HG03060 (cell line): Measurements from ENCODE around the gene TMPRSS11A.

Experiments
- ATAC-seq: cut with Tn5 transposase; IDR thresholded peaks from one replicate; pipeline ENCODE4 v1.9.1; 2021; ENCODE audit warnings: low read depth, moderate number of reproducible peaks; ENCODE audit not compliant: unreplicated experiment

TMPRSS11A gene

DNA sequence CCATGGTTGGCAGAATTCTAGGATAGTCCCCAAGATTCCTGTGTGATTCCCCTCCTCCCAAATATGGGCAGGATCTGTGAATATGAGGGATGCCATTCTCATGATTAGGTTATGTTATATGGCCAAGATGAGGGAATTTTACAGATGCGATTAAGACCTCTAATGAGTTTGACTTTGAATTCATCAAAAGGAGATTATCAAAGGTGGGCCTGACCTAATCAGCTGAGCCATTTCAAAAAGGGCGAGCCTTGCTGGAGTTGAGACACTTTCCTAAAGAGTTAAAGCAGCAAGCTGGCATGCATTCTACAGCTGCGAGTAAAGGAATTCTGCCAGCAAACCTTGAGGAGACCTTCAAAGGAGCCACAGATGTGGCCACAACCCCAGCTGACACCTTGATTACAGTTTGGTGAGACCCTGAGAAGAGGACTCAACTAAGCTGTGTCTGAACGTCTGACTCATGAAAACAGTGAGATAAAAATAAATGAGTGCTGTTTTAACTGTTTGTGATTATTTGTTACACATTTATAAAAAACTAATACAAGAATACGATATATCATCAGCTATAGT is 47.8 kb downstream of the TMPRSS11A start:
- no peak for ATAC-seq

DNA sequence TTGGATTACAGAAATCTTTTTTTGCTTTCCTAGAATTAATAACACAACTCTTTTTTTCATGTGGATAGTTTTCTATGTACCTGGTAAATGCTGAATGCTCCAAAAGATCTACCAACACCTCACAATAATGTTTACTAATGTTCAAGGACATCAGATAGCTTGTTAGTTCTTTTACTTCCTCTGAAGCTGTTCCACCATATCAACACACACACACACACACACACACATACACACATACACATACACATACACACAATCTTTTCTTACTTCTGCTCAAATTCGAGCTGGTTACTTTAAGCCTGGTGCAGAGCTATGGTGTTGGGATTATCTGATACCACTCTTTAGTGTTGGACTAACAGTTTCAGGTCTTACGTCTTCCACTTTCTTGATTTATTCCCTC is 51.2 kb downstream of the TMPRSS11A start:
- no peak for ATAC-seq

DNA sequence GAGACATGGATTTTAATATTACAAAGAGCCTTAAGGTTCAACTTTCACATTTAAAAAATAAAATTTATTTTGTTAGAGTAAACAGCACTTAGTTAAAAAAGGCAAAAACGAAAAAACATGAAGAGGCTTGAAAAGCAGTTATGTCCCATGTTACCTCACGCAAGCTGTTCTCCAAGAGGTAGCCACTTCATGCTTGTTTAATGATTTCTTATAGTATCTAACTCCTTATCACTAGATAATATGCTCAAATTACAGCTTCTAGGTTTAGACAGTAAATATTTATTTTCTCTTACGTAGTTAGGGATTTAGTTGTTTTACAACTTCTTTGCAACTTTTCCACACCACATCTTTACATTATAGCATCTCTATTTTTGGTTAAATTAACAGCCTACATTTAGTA is 51.7 kb downstream of the TMPRSS11A start:
- ATAC-seq: no peak

DNA sequence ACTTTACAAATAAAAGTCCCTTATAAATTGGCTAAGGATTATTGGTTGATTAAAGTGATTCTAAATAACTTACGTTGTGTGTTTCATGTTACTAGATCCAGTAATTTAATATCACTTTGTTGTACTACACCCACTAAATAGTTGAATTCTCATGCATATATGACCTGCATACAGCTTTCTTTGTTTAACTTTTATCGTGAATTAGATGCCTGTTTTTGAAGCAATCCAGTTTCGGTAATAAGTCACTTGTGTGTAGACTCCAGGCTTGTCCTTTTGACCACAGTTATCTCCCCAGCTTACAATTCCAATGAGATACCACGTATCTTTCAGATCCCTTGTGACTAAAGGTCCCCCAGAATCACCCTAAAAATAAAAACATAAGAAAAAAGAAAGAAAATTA is 52.2 kb downstream of the TMPRSS11A start:
- ATAC-seq: no peak

DNA sequence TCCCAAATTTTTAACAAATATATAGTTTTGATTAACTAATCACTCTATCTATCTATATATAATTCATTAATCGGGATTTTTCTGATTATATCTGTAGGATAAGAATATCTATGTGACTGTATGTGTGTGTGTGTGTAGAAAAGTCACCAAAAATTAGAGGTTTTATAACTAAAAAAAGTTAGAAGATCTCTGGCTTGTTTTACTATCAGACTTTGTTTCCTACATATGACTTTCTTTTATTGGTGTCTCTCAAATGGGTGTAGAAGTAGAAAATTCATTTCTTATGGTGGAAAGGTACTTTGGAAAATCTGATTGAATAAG is 52.7 kb downstream of the TMPRSS11A start:
- ATAC-seq: no peak

DNA sequence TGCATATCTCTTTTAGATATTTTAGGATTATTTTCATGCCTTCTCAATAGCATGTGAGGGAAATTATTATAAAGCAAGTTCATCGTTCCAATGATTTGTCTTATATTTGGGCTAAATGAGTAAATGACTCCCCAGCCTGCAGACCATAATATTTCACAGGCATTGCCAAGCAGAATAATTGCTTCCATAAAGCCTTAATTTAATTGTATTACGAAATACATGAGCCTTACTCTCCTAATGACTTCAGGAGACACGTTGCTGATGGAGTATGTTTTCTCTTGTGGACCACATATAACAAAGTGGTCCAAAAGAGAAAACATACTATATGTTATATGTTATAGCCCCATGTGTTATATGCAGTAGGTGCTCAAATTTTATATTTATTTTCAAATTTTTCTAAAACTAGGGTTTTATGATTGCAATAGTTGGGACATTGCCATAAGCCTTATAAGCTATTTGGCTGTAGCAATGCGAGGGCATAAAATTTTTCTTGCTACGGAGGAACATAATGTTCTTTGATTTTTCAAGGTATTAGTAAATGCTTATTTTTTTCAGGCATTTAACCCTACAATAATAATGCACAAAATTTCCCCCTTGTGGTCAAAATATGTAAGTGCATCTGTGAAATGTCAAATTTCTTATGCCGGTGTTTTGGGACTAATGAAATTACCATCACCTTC is 53.2 kb downstream of the TMPRSS11A start:
- ATAC-seq: no peak

DNA sequence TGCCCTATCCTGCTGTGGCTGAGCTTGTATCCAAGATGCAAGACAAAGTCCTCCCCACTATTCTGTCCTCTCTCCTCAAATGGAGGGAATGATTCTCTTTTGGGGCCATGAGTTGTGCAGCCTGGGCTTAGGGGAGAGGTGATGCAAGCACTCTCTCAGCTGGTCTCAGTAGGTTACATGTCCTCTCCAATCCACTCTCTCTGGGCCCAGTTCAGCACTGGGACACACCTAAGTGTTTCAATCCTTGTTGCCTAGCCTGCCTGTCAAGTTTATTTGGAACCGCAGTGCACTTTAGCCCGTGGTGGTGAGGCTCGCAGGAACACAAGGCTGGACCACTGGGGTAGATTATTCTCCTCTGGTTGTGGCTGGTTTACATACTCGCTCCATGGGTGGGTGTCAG is 55.6 kb downstream of the TMPRSS11A start:
- no peak for ATAC-seq

DNA sequence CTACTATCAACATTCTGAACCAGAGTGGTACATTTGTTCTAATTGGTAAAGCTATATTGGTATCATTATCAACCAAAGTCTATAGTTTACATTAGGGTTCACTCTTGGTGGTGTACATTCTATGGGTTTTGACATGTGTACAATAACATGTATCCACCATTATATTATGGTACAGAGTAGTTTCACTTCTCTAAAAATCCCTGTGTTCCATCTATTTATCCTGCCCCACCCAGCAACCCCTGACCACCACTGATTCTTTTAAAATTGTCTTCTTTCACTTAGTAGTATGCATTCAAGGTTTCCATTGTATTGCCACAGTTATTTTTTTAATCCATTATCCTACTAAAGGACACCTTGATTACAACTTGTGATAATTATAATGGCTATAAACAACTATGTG is 64.2 kb downstream of the TMPRSS11A start:
- no peak for ATAC-seq

DNA sequence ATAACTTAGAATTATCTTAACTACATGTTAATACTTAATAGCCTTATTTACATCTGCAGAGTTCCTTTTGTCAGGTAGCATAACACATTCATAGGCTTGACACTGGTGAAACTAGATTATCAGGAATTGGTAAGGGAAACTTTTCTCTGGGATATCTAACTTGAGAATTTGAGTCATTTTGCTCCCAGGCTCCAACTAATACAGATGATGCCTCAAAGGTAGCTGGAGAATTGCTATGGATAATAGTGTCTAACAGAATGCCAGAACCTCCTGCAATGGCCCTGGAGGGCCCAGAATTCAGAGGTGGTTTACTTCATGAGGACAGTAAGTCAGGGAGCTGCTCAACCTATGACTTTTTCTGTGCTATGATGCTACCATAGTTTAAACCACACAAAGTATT is 65.6 kb downstream of the TMPRSS11A start:
- ATAC-seq: no peak

DNA sequence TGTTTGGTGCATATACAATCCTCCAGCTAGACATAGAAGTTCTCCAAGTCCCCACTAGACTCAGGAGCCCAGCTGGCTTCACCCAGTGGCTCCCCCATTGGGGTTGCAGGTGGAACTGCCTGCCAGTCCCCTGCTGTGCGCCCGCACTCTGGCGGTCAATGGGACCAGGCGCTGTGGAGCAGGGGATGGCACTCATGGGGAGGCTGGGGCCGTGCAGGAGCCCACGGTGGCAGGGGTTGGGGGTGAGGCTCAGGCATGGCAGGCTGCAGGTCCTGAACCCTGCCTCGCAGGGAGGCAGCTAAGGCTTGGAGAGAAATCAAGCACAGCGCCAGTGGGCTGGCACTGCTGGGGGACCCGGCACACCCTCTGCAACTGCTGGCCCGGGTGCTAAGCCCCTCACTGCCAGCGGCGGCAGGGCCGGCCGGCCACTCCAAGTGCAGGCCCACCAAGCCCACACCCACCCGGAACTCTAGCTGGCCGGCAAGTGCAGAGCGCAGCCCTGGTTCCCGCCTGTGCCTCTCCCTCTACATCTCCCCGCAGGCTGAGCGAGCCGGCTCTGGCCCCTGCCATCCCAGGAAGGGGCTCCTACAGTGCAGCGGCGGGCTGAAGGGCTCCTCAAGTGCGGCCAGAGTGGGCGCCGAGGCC is 66.8 kb downstream of the TMPRSS11A start:
- ATAC-seq: no peak

DNA sequence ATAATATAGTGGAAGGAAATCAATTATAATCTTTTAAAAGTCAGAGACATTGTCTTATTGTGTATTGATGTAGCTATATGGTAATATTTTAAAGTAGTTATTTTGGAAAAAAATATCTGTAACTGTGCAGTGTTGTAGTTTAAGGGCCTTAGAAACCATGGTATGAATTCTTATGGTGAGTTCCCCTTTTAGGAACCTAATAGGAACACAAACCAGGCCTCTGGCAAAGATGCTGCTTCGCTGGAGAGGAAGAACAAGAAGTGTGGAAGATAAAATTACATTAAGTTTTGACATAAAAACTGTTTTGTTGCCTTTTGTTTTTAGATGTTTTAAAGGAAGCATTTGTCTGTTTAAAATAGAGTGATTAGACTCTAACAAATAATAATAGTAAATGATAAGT is 68.6 kb downstream of the TMPRSS11A start:
- ATAC-seq: no peak

DNA sequence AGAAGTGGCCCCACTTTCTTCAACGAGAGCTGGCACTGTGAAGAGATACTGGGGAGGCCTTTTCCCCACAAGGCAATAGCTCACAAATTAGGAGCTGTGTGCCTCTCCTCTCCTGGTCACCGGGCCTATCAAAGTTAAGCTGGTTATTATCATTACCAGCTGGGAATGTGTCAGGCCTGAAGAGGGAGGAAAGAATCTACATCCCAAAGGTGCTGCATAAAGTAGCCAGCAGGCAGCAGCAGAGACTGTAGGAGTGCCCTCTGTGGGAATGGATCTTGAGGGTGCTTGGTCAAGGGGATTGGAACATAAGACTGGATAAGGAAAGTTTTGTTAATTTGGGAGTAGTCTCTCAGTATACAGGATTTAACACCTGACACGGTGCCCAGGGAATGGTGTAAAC is 70.4 kb downstream of the TMPRSS11A start:
- no peak for ATAC-seq

DNA sequence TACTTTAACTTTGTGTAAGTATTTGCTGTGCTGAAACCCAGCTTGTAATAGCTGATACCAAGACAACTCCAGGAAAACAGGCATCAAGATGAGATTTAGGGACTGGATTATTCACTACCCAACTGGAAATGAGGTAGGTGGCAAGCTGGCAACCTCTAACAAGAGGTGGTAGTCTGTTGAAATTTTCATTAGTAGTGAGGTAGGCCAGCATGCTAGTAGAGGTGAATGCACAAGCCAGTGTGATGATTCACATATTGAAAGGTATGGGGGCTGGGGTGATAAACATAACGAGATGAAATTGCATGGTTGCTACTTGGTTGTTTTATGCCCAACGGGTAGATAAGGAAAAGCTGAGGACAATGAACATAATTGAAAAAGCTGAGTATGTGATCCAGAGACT is 71.0 kb downstream of the TMPRSS11A start:
- ATAC-seq: no peak

DNA sequence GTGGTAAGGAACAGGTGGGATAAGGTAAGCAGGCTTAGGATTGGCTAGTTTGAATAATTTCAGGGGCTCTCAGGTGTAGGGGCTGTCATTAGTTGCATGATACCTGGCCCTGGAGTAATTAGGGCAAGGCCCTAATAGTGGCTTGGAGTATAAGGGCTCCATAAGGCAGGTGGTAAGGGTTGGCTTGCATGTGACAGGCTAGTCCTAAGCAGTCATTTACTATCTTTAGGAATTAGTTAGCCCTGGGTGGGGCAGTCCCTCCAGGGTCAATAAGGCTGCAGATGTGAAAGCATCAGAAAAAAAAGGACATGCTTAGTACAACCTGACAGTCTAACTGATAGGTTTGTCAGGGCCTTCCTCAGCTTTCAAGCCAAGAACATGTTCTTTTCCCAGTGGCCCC is 71.6 kb downstream of the TMPRSS11A start:
- ATAC-seq: no peak

DNA sequence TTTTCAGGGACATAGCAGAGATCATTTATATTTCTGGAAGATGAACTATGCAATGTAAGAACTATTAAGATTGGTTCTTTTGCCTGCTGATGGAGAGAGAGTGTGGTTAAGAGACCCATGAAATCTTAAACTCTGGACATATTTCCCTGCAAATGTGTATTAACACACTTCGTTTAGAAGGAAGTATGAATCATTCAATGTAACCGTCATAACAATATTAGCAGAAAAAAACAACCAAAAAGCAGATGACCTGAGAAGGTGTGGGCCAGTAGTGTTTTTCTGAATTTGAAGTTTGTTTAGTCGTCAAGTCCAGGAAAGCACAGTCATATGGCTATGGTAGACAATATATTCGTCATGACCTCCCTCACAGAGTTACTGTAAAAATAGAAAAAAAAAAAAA is 77.0 kb downstream of the TMPRSS11A start:
- no peak for ATAC-seq

DNA sequence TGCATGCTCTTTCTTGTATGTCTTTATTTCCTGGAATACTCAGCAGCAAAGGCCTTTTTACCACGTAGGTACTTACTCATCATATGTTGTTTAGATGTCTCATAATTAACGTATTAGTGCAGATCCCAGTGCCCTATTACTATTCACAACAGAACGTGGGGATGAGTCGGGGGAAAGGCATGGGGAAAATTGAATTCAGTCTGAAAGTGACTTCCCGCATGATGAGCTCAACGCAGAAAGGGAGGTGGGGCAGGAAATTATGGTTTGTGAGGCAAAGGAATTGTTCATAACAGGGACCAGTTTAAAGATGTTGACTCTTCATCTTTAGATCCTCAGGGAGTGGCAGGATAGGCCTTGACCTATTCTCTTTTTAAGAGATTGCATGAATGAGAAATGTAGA is 77.5 kb downstream of the TMPRSS11A start:
- ATAC-seq: no peak

DNA sequence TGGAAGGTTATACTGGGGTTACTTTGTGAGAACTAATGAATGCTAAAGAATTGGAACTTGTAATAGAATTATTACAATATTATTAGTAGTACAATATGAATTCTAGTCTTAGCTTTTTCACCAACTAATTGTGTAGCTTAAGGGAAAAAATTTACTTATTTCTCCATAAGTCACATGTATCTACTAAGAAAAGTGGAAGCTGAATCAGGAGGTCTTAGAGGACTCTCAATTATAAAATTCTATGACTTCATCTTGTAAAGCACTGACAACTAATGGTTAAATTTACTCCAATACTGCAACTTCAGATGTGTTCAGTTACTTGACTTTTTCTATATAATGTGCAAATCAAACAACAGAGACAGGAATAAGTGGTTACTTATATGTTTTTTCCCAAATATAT is 78.6 kb downstream of the TMPRSS11A start:
- no peak for ATAC-seq

DNA sequence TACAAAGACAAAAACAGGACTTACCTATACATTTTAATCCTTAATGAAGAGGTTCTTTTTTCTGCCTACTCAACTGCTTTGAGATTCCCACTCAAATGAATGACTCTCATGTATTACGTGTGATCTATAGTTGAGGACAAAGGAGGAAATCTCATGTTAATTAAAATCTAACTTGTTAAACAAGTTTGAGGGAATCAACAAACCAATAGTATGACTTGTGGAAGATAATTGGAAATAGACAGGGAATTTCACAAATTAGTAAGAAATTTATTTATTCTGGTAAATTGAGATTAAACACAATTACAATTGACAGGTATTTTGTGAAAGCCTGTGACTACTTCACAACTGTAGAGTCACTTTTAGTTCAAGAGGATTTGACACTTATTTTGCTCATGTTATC is 79.4 kb downstream of the TMPRSS11A start, which contains the start of gene TMPRSS11D:
Gene TMPRSS11D, minus strand, starts transcription at position 101 of the 400 bp plus-strand sequence. Its CDS starts 69 bp downstream, at position 32.
- no peak for ATAC-seq

DNA sequence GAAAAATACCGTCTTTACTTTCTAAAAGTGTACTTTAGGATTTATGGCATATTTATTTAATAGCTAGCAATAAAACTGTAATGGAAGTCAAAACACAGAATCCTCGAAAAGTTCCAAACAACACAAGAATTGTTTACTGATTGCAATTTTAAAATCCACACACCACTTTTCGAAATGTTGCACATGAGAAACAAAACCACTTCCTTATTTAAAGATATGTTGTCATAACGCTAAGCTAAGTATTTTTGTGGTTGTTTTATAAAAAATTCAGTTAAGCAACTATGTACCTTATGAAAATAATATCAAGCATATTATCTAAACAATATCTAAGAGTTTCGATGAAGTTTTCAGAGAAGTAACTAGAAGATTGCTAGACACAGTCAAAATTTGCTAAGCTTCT is 79.8 kb downstream of the TMPRSS11A start:
- no peak for ATAC-seq

DNA sequence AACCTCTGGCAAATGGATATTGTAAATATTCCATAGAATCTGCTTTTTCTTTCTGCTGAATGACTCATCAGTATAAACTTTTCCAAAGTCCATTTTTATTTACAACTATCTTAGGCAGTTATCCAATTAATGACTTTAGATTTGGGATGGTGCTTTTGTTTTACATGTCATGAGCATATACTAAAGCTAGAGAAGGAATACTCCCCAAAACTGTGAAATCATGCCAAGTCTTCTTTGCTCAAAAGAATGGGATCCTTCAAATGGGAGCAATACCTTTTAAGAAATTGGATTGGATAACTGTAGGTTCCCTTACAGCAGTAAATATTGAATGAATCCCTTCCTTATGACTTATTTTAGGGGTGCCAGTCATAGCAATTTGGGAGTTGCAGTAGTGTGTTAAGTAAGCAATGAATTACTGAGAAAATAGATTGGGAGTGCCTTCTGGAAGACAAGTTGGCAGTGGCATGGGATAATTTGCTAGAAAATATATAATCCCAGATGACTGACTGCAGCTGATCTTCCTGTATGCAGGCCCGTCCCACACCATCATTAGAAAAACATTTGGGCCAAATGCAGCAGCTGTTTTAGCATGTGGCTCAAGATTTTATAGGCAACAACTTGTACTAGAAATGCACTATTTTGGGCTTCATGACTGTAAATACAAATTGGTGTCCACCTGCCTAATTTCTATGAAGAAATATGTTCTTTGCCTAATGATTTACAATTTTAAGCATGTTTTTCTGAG is 82.3 kb downstream of the TMPRSS11A start:
- no peak for ATAC-seq

DNA sequence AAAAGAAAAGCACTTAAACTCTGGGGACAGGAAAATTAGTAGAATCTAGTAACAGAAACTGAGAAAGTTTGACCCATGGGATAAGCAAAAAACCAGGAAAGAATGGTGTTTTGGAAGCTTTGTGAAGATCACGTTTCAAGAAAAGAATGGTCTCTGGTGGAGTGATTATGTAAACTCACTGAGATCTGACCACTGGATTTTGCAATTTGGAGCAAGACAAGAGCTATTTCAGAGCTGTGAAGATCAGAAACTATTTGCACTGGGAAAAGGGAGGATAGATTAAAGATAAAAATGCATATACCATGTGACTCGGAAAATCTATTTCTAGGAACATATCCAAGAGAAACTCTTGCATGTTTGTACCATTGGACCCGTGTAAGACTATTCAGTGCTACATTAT is 83.8 kb downstream of the TMPRSS11A start:
- ATAC-seq: no peak

DNA sequence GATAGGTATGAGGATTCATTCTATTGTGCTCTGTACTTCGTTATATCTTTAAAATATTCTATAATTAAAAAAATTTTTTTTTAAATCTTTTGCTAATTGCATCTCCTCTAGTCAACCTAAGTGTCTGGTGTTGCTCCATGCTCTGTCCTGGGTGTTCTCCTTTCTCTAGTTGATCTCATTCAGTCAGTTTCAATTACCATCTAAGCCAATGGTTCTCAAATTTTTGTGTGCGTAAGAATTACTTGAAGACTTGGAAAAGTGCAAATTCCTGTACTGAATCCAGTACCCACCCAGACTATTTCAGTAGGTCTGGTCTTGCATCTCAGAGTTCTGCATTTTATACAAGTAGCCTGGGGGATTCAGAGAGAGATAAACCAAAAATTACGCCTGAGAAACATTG is 86.2 kb downstream of the TMPRSS11A start:
- ATAC-seq: no peak
